NCI-H2171 treated with DMSO at 0.1 percent for 48 hours (cell line): Measurements from ENCODE around the gene ATP5MC2.
"Not testable (repeated sequence)": the region's sequence is repeated elsewhere in the genome, so short reads cannot be mapped to it uniquely, and the experiment has no call there.

Experiments used
- DNase-seq: peaks from one replicate; lab custom pipeline; 2025; lab: John Stamatoyannopoulos, UW

The ATP5MC2 gene

GRCh38 chr12:53675701-53676607 lies at the start of gene ATP5MC2:
Gene ATP5MC2, minus strand, starts transcription at chr12:53676083. Its CDS starts 3,469 bp downstream, at chr12:53672614.
- DNase-seq: peak; percentile 99

GRCh38 chr12:53722450-53723041 lies 46.7 kb upstream of the ATP5MC2 start:
- no peak for DNase-seq

GRCh38 chr12:53720946-53721345 lies 45.1 kb upstream of the ATP5MC2 start:
- DNase-seq: no peak

- no peak for DNase-seq
Measured at GRCh38 chr12:53719649-53720048, 43.8 kb upstream of the ATP5MC2 start.

- not testable (repeated sequence) for DNase-seq
Measured at GRCh38 chr12:53718567-53718966, 42.7 kb upstream of the ATP5MC2 start.

GRCh38 chr12:53717319-53717718 lies 41.4 kb upstream of the ATP5MC2 start:
- no peak for DNase-seq

GRCh38 chr12:53714004-53714403 lies 38.1 kb upstream of the ATP5MC2 start:
- DNase-seq: no peak

- DNase-seq: no peak
Measured at GRCh38 chr12:53713516-53713915, 37.6 kb upstream of the ATP5MC2 start.

- peak; percentile 81 for DNase-seq
Measured at GRCh38 chr12:53712059-53712643, 36.3 kb upstream of the ATP5MC2 start.

GRCh38 chr12:53710091-53710490 lies 34.2 kb upstream of the ATP5MC2 start:
- DNase-seq: no peak

- DNase-seq: no peak
Measured at GRCh38 chr12:53709671-53710070, 33.8 kb upstream of the ATP5MC2 start.

- no peak for DNase-seq
Measured at GRCh38 chr12:53706080-53706479, 30.2 kb upstream of the ATP5MC2 start.

GRCh38 chr12:53703756-53704155 lies 27.9 kb upstream of the ATP5MC2 start:
- DNase-seq: no peak

GRCh38 chr12:53701518-53702264 lies 25.8 kb upstream of the ATP5MC2 start:
- DNase-seq: peak; percentile 50

- no peak for DNase-seq
Measured at GRCh38 chr12:53700567-53700966, 24.7 kb upstream of the ATP5MC2 start.

GRCh38 chr12:53699678-53700025 lies 23.8 kb upstream of the ATP5MC2 start:
- no peak for DNase-seq

- DNase-seq: no peak
Measured at GRCh38 chr12:53698948-53699677, 23.2 kb upstream of the ATP5MC2 start.

- no peak for DNase-seq
Measured at GRCh38 chr12:53696655-53697331, 20.9 kb upstream of the ATP5MC2 start.

- DNase-seq: peak; percentile 92
Measured at GRCh38 chr12:53696285-53696654, 20.4 kb upstream of the ATP5MC2 start.

GRCh38 chr12:53695152-53696145 lies 19.6 kb upstream of the ATP5MC2 start:
- DNase-seq: no peak
